NCI-H187 (cell line): ENCODE results near the gene S100PBP.

ENCODE experiments used
- DNase-seq, 2 experiments: peaks; one replicate each; lab custom pipeline; 2025; lab: John Stamatoyannopoulos, UW

S100PBP gene

DNA sequence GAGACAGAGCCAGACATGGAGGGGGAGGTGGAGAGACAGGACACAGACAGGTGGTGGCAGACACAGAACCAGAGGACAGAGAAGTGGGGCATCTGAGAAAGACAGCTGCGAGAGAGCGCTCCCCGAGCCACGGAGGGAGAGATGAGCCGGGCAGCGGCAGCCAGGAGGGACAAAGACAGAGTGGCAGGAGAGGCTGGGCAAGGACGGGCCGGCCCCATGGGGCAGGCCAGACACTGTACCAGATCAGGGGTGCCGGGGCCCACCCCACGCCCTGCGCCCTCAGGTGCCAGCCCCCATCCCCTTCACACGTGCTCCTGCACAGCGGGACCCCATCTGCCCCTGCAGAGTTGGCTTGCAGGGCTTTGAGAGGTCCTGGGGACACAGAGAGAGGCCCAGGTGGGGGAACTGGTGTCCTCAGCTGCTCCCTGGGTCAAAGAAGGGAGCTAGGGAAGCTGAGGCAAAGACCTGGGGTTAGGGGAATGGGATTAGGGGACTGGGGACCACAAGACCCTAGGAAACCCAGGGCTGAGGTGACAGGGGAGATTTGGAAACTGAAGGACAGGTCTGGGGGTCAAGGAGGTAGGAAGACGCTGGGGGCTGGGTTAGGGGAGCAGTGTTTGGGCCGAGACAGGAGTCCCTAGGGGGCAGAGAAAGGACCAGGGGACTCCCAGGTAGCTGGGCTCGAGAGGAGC is 52.6 kb downstream of the S100PBP start:
- no peak for DNase-seq

DNA sequence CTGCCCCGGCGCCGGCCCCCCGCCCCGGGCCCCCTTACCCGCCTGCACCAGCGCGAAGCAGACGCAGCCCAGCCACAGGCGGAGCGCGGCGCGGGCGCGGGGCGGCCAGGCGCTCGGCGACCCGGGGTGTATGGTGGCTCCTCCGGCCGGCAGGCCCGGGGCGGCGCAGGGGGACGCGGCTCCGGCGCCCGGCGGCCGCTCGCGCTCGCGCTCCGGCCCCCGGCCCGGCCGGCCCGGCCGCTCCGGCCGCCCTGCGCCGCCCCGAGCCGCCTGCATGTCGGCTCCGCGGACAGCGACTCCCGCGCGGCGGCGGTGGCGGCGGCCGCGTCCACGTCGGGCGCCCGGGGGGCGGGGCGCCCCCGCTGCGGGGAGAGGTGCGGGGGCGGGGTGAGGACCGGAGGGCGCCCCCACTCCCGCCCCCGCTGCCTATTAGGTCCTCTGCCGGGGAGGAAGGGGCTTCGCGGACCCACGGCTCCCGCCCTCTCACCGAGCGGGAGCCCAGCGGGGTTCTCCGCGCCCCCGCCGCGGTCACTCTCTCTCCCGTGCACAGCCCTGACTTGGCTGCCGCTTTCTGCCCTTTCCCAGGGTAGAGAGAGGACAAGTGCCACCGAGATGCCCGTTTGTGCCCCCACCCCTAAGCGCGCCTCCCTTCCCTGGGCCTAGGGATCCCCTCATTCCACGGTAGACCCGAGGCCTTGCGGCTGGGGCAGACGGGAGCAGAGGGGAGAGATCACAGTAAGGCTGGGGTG is 53.3 kb downstream of the S100PBP start, which contains the start of gene FNDC5:
TSS of gene FNDC5 (minus strand) at position 298 of the 749 bp plus-strand sequence.
- DNase-seq: no peak

GRCh38 chr1:32871364-32872191 is 54.1 kb downstream of the S100PBP start:
- no peak for DNase-seq

DNA sequence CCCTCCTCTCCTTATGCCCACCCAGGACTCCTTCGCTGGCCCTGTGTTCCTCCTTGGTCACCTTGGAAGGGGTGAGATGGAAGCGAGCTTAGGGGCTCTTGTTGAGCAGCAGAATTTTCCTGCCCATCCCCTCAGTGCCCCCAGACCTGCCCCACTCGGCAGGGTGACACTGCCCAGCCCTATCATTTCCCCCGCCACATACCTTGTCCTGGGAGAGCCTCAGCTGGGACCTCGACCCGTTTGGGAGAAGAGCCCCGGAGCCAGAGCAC is 54.7 kb downstream of the S100PBP start:
- no peak for DNase-seq

- no peak for DNase-seq
Observed at GRCh38 chr1:32873484-32873883, 56.0 kb downstream of the S100PBP start.

GRCh38 chr1:32874860-32875752 is 57.7 kb downstream of the S100PBP start:
- no peak for DNase-seq

DNA sequence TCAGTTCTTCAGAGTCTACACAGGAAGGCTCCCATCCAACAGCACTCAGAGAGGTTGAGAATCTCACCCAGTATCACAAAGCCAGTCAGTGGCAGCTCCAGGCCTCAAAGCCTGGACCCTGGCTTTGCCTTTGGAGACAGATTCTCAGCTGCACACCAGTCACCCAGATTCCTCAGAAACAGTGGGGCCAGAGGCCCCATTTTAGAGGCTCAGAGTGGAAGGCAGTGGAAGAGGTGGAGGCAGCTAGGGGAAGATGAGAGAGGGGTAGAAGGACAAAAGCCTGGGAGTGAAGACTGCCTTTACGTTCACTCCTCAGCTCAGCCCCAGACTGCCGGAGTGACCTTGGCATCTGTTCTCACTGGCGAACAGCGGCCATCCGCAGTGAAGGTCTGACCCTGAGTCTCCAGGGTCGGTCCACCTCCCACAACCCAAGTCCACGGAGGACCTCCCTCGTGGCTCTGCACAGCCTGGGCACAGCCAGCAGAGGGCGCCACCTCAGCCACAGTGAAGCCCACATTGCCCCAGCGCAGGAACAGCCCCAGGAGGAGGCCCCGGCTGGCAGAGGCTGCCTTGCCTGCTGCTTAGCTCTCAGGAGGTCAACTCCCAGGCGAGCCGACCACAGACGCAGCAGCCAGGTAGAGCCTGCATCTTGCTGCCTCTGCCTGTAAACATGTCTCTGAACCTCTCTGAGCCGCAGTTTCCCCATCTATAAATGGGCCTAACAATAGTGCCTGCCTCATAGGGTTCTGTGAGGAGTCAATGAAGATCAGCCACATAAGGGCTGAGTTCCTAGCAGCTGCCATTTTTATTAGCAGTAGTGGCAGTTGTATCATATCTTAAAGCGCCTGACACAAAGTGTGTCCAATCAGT is 59.1 kb downstream of the S100PBP start:
- DNase-seq: peak in 1 of 2 experiments; percentile 17

DNA sequence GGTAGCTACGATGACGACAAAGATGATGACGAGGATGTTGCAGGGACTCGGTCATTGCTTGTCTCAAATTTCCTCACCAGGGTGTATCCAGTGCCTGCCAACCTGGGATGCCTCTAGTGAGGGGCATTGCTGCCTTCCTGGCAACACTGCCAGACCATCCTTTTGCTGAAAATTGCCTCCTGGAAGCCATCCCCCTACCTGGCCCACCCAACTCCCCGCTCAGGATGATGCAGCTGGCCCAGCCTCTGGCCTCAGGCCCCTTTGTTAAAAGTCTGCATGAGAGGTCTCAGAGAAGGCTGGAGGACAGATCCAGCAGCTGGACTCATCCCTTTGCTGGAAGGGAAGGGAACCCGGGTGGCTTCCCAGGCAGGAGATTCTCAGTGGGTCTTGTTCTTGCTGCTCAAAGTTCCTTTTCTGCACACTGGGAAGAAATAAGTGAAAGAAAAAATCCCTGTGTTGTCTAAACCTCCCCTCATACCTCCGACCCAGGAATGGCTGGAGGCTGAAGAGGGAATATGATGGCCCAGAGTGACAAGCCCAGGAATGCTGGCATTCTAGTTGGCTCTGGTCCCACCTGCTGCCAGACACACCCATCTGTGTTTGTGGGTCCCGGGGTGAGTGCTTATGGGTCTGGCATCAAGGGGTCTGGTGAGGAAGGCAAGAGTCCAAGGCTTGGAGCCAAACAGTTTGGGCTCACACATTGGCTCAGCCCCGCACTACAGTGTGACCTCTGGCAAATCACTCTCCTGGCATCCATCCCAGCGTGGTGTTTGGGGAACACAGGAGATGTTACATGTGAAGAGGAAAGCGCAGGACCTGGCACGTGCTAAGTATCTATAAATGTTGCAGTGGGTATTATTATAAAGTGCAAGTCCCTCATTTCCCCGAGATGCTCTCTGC is 60.0 kb downstream of the S100PBP start:
- no peak for DNase-seq

GRCh38 chr1:32878183-32878582 is 60.7 kb downstream of the S100PBP start:
- DNase-seq: no peak

DNA sequence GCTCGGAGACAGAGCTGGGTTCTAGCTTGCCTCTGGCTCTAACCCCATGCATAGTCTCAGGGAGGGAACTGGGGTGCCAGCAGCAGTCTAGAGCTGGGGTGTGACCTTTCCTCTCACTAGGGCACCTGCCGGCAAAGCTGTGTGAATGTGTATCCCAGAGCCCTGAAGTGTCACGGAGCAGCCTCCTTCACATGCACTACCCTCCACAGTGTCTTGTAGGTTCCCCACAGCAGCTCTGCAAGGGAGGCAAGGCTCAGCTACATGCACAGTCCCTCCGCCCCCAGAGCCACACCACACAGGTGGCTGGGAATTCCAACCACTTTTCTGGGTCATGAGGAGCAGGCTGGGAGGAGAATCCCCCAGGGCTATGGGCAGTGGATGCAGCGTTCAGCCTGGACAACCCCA is 61.2 kb downstream of the S100PBP start:
- no peak for DNase-seq

- DNase-seq: no peak
Observed at GRCh38 chr1:32881291-32881690, 63.8 kb downstream of the S100PBP start.

- DNase-seq: no peak
Observed at GRCh38 chr1:32881871-32882850, 64.7 kb downstream of the S100PBP start.

DNA sequence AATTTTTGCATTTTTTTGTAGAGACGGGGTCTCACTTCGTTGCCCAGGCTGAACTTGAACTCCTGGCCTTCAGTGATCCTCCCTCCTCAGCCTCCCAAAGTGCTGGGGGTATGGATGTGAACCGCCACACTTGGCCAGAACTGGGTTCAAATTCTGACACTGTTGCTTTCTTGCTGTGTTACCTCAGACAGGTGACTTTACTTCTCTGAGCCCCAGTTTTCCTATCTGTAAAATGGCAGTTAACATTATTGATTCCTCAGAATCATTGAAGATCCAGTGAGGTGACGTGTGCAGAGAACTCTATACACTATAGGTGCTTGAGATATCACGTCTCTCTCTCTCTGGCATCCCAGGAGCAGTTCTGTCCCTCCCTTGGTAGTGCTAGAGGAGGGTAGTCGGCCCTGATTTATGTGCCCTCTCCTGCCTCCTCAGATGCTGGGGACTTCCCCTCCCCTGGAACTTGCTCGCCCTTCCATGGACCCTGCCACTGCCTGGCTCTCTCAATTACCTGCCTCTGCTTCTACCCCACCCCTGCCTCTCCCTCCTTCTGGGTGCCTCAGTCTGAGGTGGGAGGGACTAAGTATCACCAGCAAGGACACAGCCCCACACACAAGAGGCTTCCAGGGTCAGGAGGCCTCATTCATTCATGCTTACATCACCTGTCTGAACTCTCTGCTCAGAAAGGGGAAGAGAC is 66.0 kb downstream of the S100PBP start:
- DNase-seq: no peak

DNA sequence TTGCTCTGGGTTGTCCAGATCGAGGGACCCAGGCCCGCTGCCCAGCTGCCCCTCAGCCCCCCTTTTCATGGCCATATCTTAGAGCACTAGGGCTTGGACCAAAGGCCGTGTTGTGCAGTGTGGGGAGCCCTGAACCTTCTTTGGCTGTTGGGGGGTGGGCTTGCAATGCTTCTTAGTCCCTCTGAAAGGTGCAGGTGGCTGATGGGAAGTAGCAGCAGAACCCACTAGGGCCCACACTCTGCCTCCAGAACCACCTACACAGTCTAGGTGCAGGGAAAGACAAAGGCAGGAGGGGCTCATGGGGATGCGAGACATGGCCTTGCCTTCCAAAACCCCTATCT is 66.5 kb downstream of the S100PBP start:
- no peak for DNase-seq

GRCh38 chr1:32884726-32885125 is 67.3 kb downstream of the S100PBP start:
- no peak for DNase-seq

- DNase-seq: no peak
Observed at GRCh38 chr1:32885676-32886003, 68.2 kb downstream of the S100PBP start.

GRCh38 chr1:32886004-32886827 is 68.8 kb downstream of the S100PBP start, which contains the start of gene HPCA:
Gene HPCA (plus strand): TSS chr1:32886491. CDS start chr1:32888899, 2,408 bp downstream.
- no peak for DNase-seq
